ENCODE measurements around the gene NLRP7.
"Not testable (repeated sequence)": the region's sequence is repeated elsewhere in the genome, so short reads cannot be mapped to it uniquely, and the experiment has no call there.

NLRP7 gene

GRCh38 chr19:54918499-54918898 lies 28.8 kb downstream of the NLRP7 start:
- no peak for DNase-seq

GRCh38 chr19:54916822-54917221 lies 30.5 kb downstream of the NLRP7 start:
- DNase-seq, result no peak

GRCh38 chr19:54907899-54908298 lies 39.4 kb downstream of the NLRP7 start:
- not testable (repeated sequence) for DNase-seq

GRCh38 chr19:54906819-54907218 lies 40.5 kb downstream of the NLRP7 start:
- DNase-seq, result no peak

- DNase-seq, result no peak
Observed at GRCh38 chr19:54905803-54906511, 41.4 kb downstream of the NLRP7 start, which contains the start of gene NCR1. TSS of gene NCR1 (plus strand) at chr19:54906148. CDS start at chr19:54906188, 40 bp downstream.

- DNase-seq, result no peak
Observed at GRCh38 chr19:54905421-54905802, 41.9 kb downstream of the NLRP7 start.

GRCh38 chr19:54904261-54904660 lies 43.1 kb downstream of the NLRP7 start:
- DNase-seq, result not testable (repeated sequence)

GRCh38 chr19:54903303-54903702 lies 44.0 kb downstream of the NLRP7 start:
- no peak for DNase-seq

GRCh38 chr19:54902061-54902460 lies 45.3 kb downstream of the NLRP7 start:
- no peak for DNase-seq

- not testable (repeated sequence) for DNase-seq
Observed at GRCh38 chr19:54901153-54901552, 46.2 kb downstream of the NLRP7 start.

- DNase-seq, result not testable (repeated sequence)
Observed at GRCh38 chr19:54899646-54900045, 47.7 kb downstream of the NLRP7 start.

GRCh38 chr19:54898685-54899084 lies 48.6 kb downstream of the NLRP7 start:
- not testable (repeated sequence) for DNase-seq

- no peak for DNase-seq
Observed at GRCh38 chr19:54896036-54896435, 51.3 kb downstream of the NLRP7 start.

- DNase-seq, result not testable (repeated sequence)
Observed at GRCh38 chr19:54894106-54894505, 53.2 kb downstream of the NLRP7 start.

- no peak for DNase-seq
Observed at GRCh38 chr19:54893406-54893805, 53.9 kb downstream of the NLRP7 start.

GRCh38 chr19:54889566-54889965 lies 57.8 kb downstream of the NLRP7 start:
- no peak for DNase-seq

- DNase-seq, result no peak
Observed at GRCh38 chr19:54888239-54888638, 59.1 kb downstream of the NLRP7 start.

GRCh38 chr19:54883228-54883627 lies 64.1 kb downstream of the NLRP7 start:
- no peak for DNase-seq

GRCh38 chr19:54882758-54883157 lies 64.6 kb downstream of the NLRP7 start:
- DNase-seq, result no peak

GRCh38 chr19:54881884-54882283 lies 65.4 kb downstream of the NLRP7 start:
- DNase-seq, result no peak

- DNase-seq, result no peak
Observed at GRCh38 chr19:54877471-54877870, 69.9 kb downstream of the NLRP7 start.

- no peak for DNase-seq
Observed at GRCh38 chr19:54875506-54875905, 71.8 kb downstream of the NLRP7 start.

- DNase-seq, result no peak
Observed at GRCh38 chr19:54873990-54874389, 73.3 kb downstream of the NLRP7 start, which contains the start of gene FCAR. TSS of gene FCAR (plus strand) at chr19:54874235. CDS start at chr19:54874290, 55 bp downstream.
